ENCODE data around the gene ACSBG1.

DNA sequence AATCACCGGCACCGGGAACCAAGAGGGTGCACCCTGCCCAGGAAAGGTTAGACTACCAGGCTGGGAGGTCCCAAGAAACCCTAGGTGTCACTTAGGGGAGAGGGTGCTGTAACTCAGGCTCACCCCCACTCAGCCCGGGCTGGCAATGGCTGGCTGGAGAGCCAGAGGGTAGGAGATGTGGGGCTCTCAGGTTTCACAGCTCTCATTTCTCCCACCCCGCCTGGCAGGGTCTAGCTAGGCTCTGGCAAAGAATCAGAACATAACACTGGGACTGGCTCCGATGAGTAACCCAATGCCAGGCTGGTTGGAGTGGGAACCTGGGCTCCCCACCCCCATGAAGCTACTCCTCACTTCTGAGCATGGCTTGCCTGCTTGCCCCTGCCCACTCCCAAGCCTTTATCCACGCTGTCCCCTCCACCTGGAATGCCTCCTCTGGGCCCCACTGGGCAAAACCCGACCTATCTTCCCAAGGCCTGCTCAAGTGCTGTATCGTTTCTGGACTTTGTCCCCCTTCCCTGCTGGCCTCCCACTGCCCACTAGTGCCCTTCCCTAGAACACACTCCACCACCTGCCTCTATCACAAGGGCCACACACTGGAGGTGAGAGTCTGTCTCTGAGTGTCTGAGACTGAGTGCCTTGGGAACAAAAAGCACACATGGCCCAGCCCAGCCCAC is 105.2 kb downstream of the ACSBG1 start:
- no peak for TF ChIP-seq POLR2A (IDR thresholded peaks at IDR 0.05; ENCODE audit: low read depth, low read length)
- no peak for TF ChIP-seq POLR2AphosphoS5 (IDR thresholded peaks at IDR 0.05; ENCODE audit: low read depth, low read length)

All from GM12892 (cell line).